Parathyroid adenoma (tissue), 2 donors: ENCODE data around the gene CELA2B.

Experiments used
- H2AFZ ChIP-seq: fragments of 300-600 bp; sonication (generic); one replicate; pipeline ENCODE4 v1.7.0; 2017; ENCODE audit warnings: antibody characterized with exemption, mild to moderate bottlenecking
- H3K27ac ChIP-seq: fragments of 300-600 bp; sonication (generic); one replicate; pipeline ENCODE4 v1.7.0; 2017
- H3K27me3 ChIP-seq: fragments of 300-600 bp; sonication (generic); one replicate; pipeline ENCODE4 v1.7.0; 2017; ENCODE audit warnings: low read length; ENCODE audit not compliant: control insufficient read depth, insufficient read depth
- H3K36me3 ChIP-seq: fragments of 300-600 bp; sonication (generic); one replicate; pipeline ENCODE4 v1.7.0; 2017; ENCODE audit warnings: low read length; ENCODE audit not compliant: control insufficient read depth, insufficient read depth
- H3K4me1 ChIP-seq: fragments of 300-600 bp; sonication (generic); one replicate; pipeline ENCODE4 v1.7.0; 2017; ENCODE audit warnings: control low read depth
- H3K4me2 ChIP-seq: fragments of 300-600 bp; sonication (generic); one replicate; pipeline ENCODE4 v1.7.0; 2017; ENCODE audit warnings: low read length
- H3K4me3 ChIP-seq: fragments of 300-600 bp; sonication (generic); one replicate; pipeline ENCODE4 v1.7.0; 2017; ENCODE audit warnings: low read depth, low read length
- H3K79me2 ChIP-seq: fragments of 300-600 bp; sonication (generic); one replicate; pipeline ENCODE4 v1.7.0; 2017; ENCODE audit warnings: control low read depth
- H3K9ac ChIP-seq: fragments of 300-600 bp; sonication (generic); one replicate; pipeline ENCODE4 v1.7.0; 2017; ENCODE audit warnings: mild to moderate bottlenecking
- H3K9me3 ChIP-seq: fragments of 300-600 bp; sonication (generic); one replicate; pipeline ENCODE4 v1.7.0; 2017; ENCODE audit warnings: low read length; ENCODE audit not compliant: control insufficient read depth
- CTCF ChIP-seq: fragments of 300-600 bp; sonication (generic); IDR thresholded peaks from one replicate; pipeline ENCODE4 v1.7.0; 2017; ENCODE audit warnings: antibody characterized with exemption, mild to moderate bottlenecking
- donor health status: primary hyperparathyroidism.

CELA2B gene

GRCh38 chr1:15451014-15451722 lies 24.7 kb upstream of the CELA2B start:
- Histone ChIP-seq H3K4me1 (no peaks in the 10 kb centered on the region), H3K9me3 (no peaks in the 10 kb centered on the region), H3K4me3 (no peak overlapping the region), H3K27ac (no peak overlapping the region), H2AFZ (no peak overlapping the region), H3K4me2 (no peak overlapping the region), H3K36me3 (no peaks in the 10 kb centered on the region), H3K79me2 (no peaks in the 10 kb centered on the region), H3K9ac (no peak overlapping the region), H3K27me3 (no peaks in the 10 kb centered on the region)
- no peak for TF ChIP-seq CTCF

- Histone ChIP-seq H3K4me3 (no peak overlapping the region), H3K79me2 (no peaks in the 10 kb centered on the region), H3K36me3 (no peaks in the 10 kb centered on the region), H3K4me1 (no peaks in the 10 kb centered on the region), H3K27ac (no peak overlapping the region), H3K9me3 (no peaks in the 10 kb centered on the region), H3K27me3 (no peaks in the 10 kb centered on the region), H3K9ac (no peak overlapping the region), H2AFZ (no peak overlapping the region), H3K4me2 (no peak overlapping the region)
- no peak for TF ChIP-seq CTCF
Observed at GRCh38 chr1:15452216-15452615, 23.7 kb upstream of the CELA2B start.

GRCh38 chr1:15452866-15453571 lies 22.9 kb upstream of the CELA2B start:
- H3K4me2 ChIP-seq = no peak overlapping the region
- H3K79me2 ChIP-seq = no peaks in the 10 kb centered on the region
- H3K27ac ChIP-seq = no peak overlapping the region
- TF ChIP-seq CTCF = no peak
- H2AFZ ChIP-seq = no peak overlapping the region
- no peak overlapping the region for H3K4me3 ChIP-seq
- no peaks in the 10 kb centered on the region for H3K4me1 ChIP-seq
- H3K9me3 ChIP-seq = no peaks in the 10 kb centered on the region
- H3K36me3 ChIP-seq = no peaks in the 10 kb centered on the region
- H3K27me3 ChIP-seq = no peaks in the 10 kb centered on the region
- no peak overlapping the region for H3K9ac ChIP-seq

GRCh38 chr1:15453734-15454133 lies 22.2 kb upstream of the CELA2B start:
- H3K79me2 ChIP-seq = no peaks in the 10 kb centered on the region
- H3K27ac ChIP-seq = no peak overlapping the region
- H3K4me1 ChIP-seq = no peaks in the 10 kb centered on the region
- H3K4me3 ChIP-seq = no peak overlapping the region
- H3K36me3 ChIP-seq = no peaks in the 10 kb centered on the region
- H3K9ac ChIP-seq = no peak overlapping the region
- no peak for TF ChIP-seq CTCF
- H3K9me3 ChIP-seq = no peaks in the 10 kb centered on the region
- H3K4me2 ChIP-seq = no peak overlapping the region
- H3K27me3 ChIP-seq = no peaks in the 10 kb centered on the region
- no peak overlapping the region for H2AFZ ChIP-seq
